ENCODE results near the gene TRIM14.

GRCh38 chr9:98144631-98145030, 25.6 kb upstream of the TRIM14 start:
- TF ChIP-seq CTCF (conservative IDR thresholded peaks at IDR 0.05 in 1 of 2, IDR thresholded peaks at IDR 0.05 in 1 of 2; ENCODE audit: extremely low read depth in 1 of 2, insufficient read depth in 1 of 2, low read depth in 1 of 2, low read length in 2 of 2) (no peak), EZH2 (IDR thresholded peaks at IDR 0.05; ENCODE audit: borderline replicate concordance, low read length) (no peak)

Data from mammary epithelial cell (primary cell).